ENCODE data around the gene PDLIM3. TPM values are rescaled to one million over a fixed set of nuclear protein-coding genes. Genes with fewer than 3 reads are reported as not detected.

PDLIM3 gene
- total RNA-seq, 5 donors from 2014 or later (not counting 1 experiment from before 2014, with no cell fraction given) = 0.23 to 0.63 (median 0.63) TPM; not detected in 2

DNA sequence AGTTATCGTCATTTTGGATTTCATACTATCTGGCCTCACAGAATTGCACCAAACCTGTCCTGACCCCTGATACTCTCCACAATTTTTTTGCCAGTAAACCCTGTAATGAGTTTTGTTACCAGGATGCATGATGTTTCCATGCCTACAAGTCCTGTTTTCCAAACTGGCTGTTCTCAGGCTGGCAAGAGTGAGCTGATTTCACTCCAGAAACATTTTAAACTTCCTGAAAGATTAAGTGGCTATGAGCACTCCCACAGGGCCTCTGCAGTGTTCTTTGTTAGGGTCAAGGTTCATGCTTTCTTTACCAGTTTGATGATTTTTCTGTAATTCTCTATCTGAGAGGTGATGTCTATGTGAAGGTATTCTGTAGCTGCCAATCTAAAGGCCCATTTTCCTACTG lies 31.7 kb upstream of the PDLIM3 start:
- Mint-ChIP-seq H3K27ac (no peak overlapping the region), H3K9me3 (peaks cover 2 to 8% (median 3%) of the 10 kb centered on the region in 3 donors), H3K4me3 (no peak overlapping the region), H3K4me1 (no peaks in the 10 kb centered on the region), H3K36me3 (no peaks in the 10 kb centered on the region), H3K27me3 (peaks cover 1 to 17% of the 10 kb centered on the region in 2 donors)
- DNase-seq = no peak
- no peak overlapping the region for H3K27ac ChIP-seq (ENCODE audit: low read length)
- H3K36me3 ChIP-seq (ENCODE audit: control insufficient read depth in 2 of 2, extremely low read depth in 1 of 2, insufficient read depth in 1 of 2, low read length in 1 of 2) = no peaks in the 10 kb centered on the region
- H3K4me1 ChIP-seq (ENCODE audit: control insufficient read depth in 1 of 2, extremely low read depth in 1 of 2, insufficient read depth in 2 of 2, low read length in 2 of 2) = no peaks in the 10 kb centered on the region
- peaks cover 0 to 7% of the 10 kb centered on the region in 2 experiments for H3K27me3 ChIP-seq (replicated peaks in 1 of 2; ENCODE audit: control insufficient read depth in 2 of 2, extremely low read depth in 1 of 2, insufficient read depth in 2 of 2, low read length in 1 of 2)
- no peak overlapping the region for H3K4me3 ChIP-seq (ENCODE audit: control insufficient read depth in 1 of 2, extremely low read depth in 1 of 2, low read length in 1 of 2)
- WGBS (ENCODE audit: insufficient coverage) = no CpG with 5 or more reads among the region's 1 CpG
- CTCF ChIA-PET = no interaction called here
- no peak for ATAC-seq (replicated peaks in 1 of 4)
- H3K9me3 ChIP-seq = no peaks in the 10 kb centered on the region
- POLR2A ChIA-PET = no interaction called here

DNA sequence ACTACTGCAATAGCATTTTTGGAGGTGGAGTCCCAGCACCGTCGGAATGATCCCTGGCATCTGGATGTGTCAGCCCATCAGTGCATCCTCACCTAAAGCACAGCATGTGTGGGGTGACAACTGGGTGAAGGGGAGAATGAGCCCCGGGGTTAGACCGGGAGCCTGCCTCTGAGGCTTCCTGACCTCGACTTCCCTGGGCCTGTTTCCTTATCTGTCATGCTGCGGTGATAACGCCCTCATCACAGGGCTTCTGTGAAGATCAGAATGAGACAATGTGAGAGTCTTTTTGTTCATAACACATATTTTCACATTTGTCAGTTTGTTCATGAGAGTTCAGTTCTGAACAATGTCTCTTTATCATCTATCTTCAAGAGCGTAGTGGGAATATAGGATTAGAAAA lies 31.1 kb upstream of the PDLIM3 start:
- WGBS (ENCODE audit: insufficient coverage) = no CpG with 5 or more reads among the region's 8 CpGs
- ATAC-seq (replicated peaks in 1 of 4) = no peak
- no peaks in the 10 kb centered on the region for H3K9me3 ChIP-seq
- no peak overlapping the region for H3K27ac Mint-ChIP-seq
- peaks cover 6 to 18% of the 10 kb centered on the region in 2 donors for H3K27me3 Mint-ChIP-seq
- H3K36me3 ChIP-seq (ENCODE audit: control insufficient read depth in 2 of 2, extremely low read depth in 1 of 2, insufficient read depth in 1 of 2, low read length in 1 of 2) = no peaks in the 10 kb centered on the region
- H3K4me3 ChIP-seq (ENCODE audit: control insufficient read depth in 1 of 2, extremely low read depth in 1 of 2, low read length in 1 of 2) = no peak overlapping the region
- peaks cover 0 to 9% of the 10 kb centered on the region in 2 experiments for H3K27me3 ChIP-seq (replicated peaks in 1 of 2; ENCODE audit: control insufficient read depth in 2 of 2, extremely low read depth in 1 of 2, insufficient read depth in 2 of 2, low read length in 1 of 2)
- H3K27ac ChIP-seq (ENCODE audit: low read length) = no peak overlapping the region
- no peaks in the 10 kb centered on the region for H3K36me3 Mint-ChIP-seq
- H3K4me1 Mint-ChIP-seq = no peaks in the 10 kb centered on the region
- DNase-seq = no peak
- peaks cover 2 to 8% (median 3%) of the 10 kb centered on the region in 3 donors for H3K9me3 Mint-ChIP-seq
- ChIA-PET POLR2A (no interaction called here), CTCF (no interaction called here)
- no peak overlapping the region for H3K4me3 Mint-ChIP-seq
- no peaks in the 10 kb centered on the region for H3K4me1 ChIP-seq (ENCODE audit: control insufficient read depth in 1 of 2, extremely low read depth in 1 of 2, insufficient read depth in 2 of 2, low read length in 2 of 2)

DNA sequence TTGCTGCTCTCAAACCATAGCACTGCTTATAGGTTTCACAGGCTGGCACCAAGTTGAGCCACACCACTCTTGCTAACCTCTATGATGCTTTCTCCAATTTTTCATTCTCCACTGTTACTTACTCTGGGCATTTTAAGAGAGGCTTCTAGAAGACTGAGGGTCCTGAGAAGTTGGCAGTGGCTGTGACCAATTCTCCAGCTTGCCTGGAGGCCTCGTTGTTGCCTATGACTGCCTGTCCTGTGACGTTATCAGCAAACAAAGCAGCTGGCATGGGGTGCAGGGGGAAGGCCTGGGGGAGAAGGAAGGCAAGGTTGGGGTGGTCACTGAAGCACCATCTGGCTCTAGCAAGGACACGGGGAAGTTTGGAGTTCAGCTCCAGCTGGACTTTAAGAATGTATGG lies 30.4 kb upstream of the PDLIM3 start:
- peaks cover 6 to 18% of the 10 kb centered on the region in 2 donors for H3K27me3 Mint-ChIP-seq

DNA sequence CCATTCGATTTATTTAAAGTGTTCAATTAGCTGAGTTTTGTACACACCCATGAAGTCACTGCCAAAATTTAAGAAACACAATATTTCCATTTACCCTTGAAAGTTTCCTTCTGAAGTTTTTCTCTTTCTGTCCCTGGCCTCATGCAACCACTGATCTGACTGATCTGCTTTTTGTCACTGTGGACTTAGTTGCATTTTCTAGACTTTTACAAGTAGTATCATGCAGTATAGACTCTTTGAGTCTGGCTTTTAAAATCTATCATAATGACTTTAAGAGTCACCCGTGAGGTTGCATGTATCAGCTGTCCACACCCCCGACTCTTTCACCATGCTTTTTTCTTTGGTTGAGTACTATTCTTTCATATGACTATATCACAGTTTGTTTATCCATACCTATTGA lies 29.0 kb upstream of the PDLIM3 start:
- no peaks in the 10 kb centered on the region for H3K9me3 ChIP-seq
- H3K4me3 Mint-ChIP-seq = no peak overlapping the region
- no peaks in the 10 kb centered on the region for H3K36me3 ChIP-seq (ENCODE audit: control insufficient read depth in 2 of 2, extremely low read depth in 1 of 2, insufficient read depth in 1 of 2, low read length in 1 of 2)
- ChIA-PET POLR2A (no interaction called here), CTCF (no interaction called here)
- H3K4me3 ChIP-seq (ENCODE audit: control insufficient read depth in 1 of 2, extremely low read depth in 1 of 2, low read length in 1 of 2) = no peak overlapping the region
- no CpG with 5 or more reads among the region's 3 CpGs for WGBS (ENCODE audit: insufficient coverage)
- H3K27me3 ChIP-seq (replicated peaks in 1 of 2; ENCODE audit: control insufficient read depth in 2 of 2, extremely low read depth in 1 of 2, insufficient read depth in 2 of 2, low read length in 1 of 2) = peaks cover 0 to 9% of the 10 kb centered on the region in 2 experiments
- H3K27me3 Mint-ChIP-seq = peaks cover 6 to 21% of the 10 kb centered on the region in 2 donors
- ATAC-seq (replicated peaks in 1 of 4) = no peak
- peaks cover 2 to 8% (median 3%) of the 10 kb centered on the region in 3 donors for H3K9me3 Mint-ChIP-seq
- no peaks in the 10 kb centered on the region for H3K36me3 Mint-ChIP-seq
- no peak overlapping the region for H3K27ac Mint-ChIP-seq
- H3K4me1 Mint-ChIP-seq = no peaks in the 10 kb centered on the region
- no peaks in the 10 kb centered on the region for H3K4me1 ChIP-seq (ENCODE audit: control insufficient read depth in 1 of 2, extremely low read depth in 1 of 2, insufficient read depth in 2 of 2, low read length in 2 of 2)
- DNase-seq = no peak
- no peak overlapping the region for H3K27ac ChIP-seq (ENCODE audit: low read length)

More for the DNA sequence above, 30.4 kb upstream of the PDLIM3 start:
- Histone ChIP-seq H3K4me3 (ENCODE audit: control insufficient read depth in 1 of 2, extremely low read depth in 1 of 2, low read length in 1 of 2) (no peak overlapping the region), H3K4me1 (ENCODE audit: control insufficient read depth in 1 of 2, extremely low read depth in 1 of 2, insufficient read depth in 2 of 2, low read length in 2 of 2) (no peaks in the 10 kb centered on the region), H3K9me3 (no peaks in the 10 kb centered on the region), H3K27me3 (replicated peaks in 1 of 2; ENCODE audit: control insufficient read depth in 2 of 2, extremely low read depth in 1 of 2, insufficient read depth in 2 of 2, low read length in 1 of 2) (peaks cover 0 to 9% of the 10 kb centered on the region in 2 experiments), H3K36me3 (ENCODE audit: control insufficient read depth in 2 of 2, extremely low read depth in 1 of 2, insufficient read depth in 1 of 2, low read length in 1 of 2) (no peaks in the 10 kb centered on the region), H3K27ac (ENCODE audit: low read length) (no peak overlapping the region)
- 74% methylated on average over 3 of the region's 3 CpGs for WGBS (ENCODE audit: insufficient coverage)
- Mint-ChIP-seq H3K27ac (no peak overlapping the region), H3K4me3 (no peak overlapping the region), H3K36me3 (no peaks in the 10 kb centered on the region), H3K9me3 (peaks cover 2 to 8% (median 3%) of the 10 kb centered on the region in 3 donors), H3K4me1 (no peaks in the 10 kb centered on the region)
- ATAC-seq (replicated peaks in 1 of 4) = no peak
- no peak for DNase-seq
- ChIA-PET CTCF (interaction anchor here in 1 of 2 donors (0.5 kb wide), 1 partner anchor 158 kb away, joined by 3 read pairs; no protein-coding TSS in a partner anchor), POLR2A (no interaction called here)

DNA sequence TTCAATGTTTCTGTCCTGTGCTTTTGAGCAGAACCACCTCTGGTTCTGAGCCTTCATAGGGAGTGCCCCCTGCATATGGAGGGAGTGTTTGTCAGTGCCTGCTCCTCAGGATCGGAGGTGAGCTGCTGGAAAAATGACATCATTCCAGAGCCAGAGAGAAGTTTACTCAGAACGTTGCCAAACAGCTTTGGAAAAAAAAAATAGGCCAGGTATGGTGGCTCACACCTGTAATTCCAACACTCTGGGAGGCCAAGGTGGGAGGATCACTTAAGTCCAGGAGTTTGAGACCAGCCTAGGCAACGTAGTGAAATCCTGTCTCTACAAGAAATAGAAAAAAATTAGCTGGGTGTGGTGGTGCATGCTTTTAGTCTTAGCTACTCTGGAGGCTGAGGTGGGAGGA lies 27.2 kb upstream of the PDLIM3 start:
- Mint-ChIP-seq H3K27me3 (peaks cover 23 to 33% of the 10 kb centered on the region in 2 donors), H3K4me3 (no peak overlapping the region), H3K27ac (no peak overlapping the region), H3K4me1 (no peaks in the 10 kb centered on the region), H3K9me3 (peaks cover 2 to 8% (median 3%) of the 10 kb centered on the region in 3 donors), H3K36me3 (no peaks in the 10 kb centered on the region)
- DNase-seq (no peak), ATAC-seq (replicated peaks in 1 of 4) (no peak)
- Histone ChIP-seq H3K36me3 (ENCODE audit: control insufficient read depth in 2 of 2, extremely low read depth in 1 of 2, insufficient read depth in 1 of 2, low read length in 1 of 2) (no peaks in the 10 kb centered on the region), H3K9me3 (no peaks in the 10 kb centered on the region), H3K4me1 (ENCODE audit: control insufficient read depth in 1 of 2, extremely low read depth in 1 of 2, insufficient read depth in 2 of 2, low read length in 2 of 2) (no peaks in the 10 kb centered on the region), H3K27ac (ENCODE audit: low read length) (no peak overlapping the region), H3K27me3 (replicated peaks in 1 of 2; ENCODE audit: control insufficient read depth in 2 of 2, extremely low read depth in 1 of 2, insufficient read depth in 2 of 2, low read length in 1 of 2) (peaks cover 0 to 9% of the 10 kb centered on the region in 2 experiments), H3K4me3 (ENCODE audit: control insufficient read depth in 1 of 2, extremely low read depth in 1 of 2, low read length in 1 of 2) (no peak overlapping the region)
- ChIA-PET POLR2A (no interaction called here), CTCF (no interaction called here)
- WGBS (ENCODE audit: insufficient coverage) = 17% methylated on average over 1 of the region's 3 CpGs

DNA sequence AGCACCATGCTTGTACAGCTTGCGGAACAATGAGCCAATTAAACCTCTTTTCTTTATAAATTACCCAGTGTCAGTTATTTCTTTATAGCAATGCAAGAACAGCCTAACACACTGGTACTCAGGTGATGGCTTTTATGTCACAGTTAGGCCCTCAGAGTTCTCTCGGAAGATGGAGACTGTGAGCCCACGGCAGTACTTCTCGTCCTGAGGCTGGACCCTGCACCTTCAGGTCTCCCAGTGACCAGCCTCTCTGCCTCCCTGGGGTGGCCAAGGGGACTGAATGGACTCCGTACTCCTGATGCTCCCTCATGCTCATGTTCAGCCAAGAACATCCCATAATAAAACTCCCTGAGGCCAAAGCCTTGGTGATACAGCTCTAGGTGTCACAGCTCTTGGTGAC lies 25.0 kb upstream of the PDLIM3 start:
- Mint-ChIP-seq H3K27ac (no peak overlapping the region), H3K4me3 (no peak overlapping the region), H3K36me3 (no peaks in the 10 kb centered on the region), H3K9me3 (peaks cover 0 to 5% (median 2%) of the 10 kb centered on the region in 3 donors), H3K4me1 (no peaks in the 10 kb centered on the region), H3K27me3 (peaks cover 27 to 39% of the 10 kb centered on the region in 2 donors)
- ChIA-PET CTCF (no interaction called here), POLR2A (no interaction called here)
- DNase-seq (no peak), ATAC-seq (replicated peaks in 1 of 4) (no peak)
- H3K4me3 ChIP-seq (ENCODE audit: control insufficient read depth in 1 of 2, extremely low read depth in 1 of 2, low read length in 1 of 2) = no peak overlapping the region
- 89% methylated on average over 4 of the region's 5 CpGs for WGBS (ENCODE audit: insufficient coverage)
- H3K36me3 ChIP-seq (ENCODE audit: control insufficient read depth in 2 of 2, extremely low read depth in 1 of 2, insufficient read depth in 1 of 2, low read length in 1 of 2) = no peaks in the 10 kb centered on the region
- H3K9me3 ChIP-seq = no peaks in the 10 kb centered on the region
- no peaks in the 10 kb centered on the region for H3K4me1 ChIP-seq (ENCODE audit: control insufficient read depth in 1 of 2, extremely low read depth in 1 of 2, insufficient read depth in 2 of 2, low read length in 2 of 2)
- no peak overlapping the region for H3K27ac ChIP-seq (ENCODE audit: low read length)
- H3K27me3 ChIP-seq (replicated peaks in 1 of 2; ENCODE audit: control insufficient read depth in 2 of 2, extremely low read depth in 1 of 2, insufficient read depth in 2 of 2, low read length in 1 of 2) = peaks cover 0 to 9% of the 10 kb centered on the region in 2 experiments

DNA sequence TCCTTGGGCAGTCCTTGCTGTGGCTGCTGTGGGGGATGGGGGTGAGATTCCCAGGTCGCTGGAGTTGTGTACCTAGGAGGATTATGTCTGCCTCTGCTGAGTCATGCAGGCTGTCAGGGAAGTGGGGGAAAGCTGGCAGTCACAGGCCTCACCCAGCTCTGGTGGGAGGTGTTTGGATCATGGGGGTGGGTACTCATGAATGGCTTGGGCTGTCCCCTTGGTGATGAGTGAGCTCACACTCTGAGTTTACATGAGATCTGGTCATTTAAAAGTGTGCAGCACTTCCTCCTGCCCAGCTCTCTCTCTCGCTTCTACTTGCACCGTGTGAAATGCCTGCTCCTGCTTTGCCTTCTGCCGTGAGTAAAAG lies 24.6 kb upstream of the PDLIM3 start:
- Mint-ChIP-seq H3K27me3 (peaks cover 29 to 41% of the 10 kb centered on the region in 2 donors), H3K36me3 (no peaks in the 10 kb centered on the region), H3K9me3 (peaks cover 0 to 5% (median 2%) of the 10 kb centered on the region in 3 donors), H3K4me3 (no peak overlapping the region), H3K4me1 (no peaks in the 10 kb centered on the region), H3K27ac (no peak overlapping the region)
- no peaks in the 10 kb centered on the region for H3K36me3 ChIP-seq (ENCODE audit: control insufficient read depth in 2 of 2, extremely low read depth in 1 of 2, insufficient read depth in 1 of 2, low read length in 1 of 2)
- H3K9me3 ChIP-seq = no peaks in the 10 kb centered on the region
- H3K27ac ChIP-seq (ENCODE audit: low read length) = no peak overlapping the region
- ChIA-PET CTCF (no interaction called here), POLR2A (no interaction called here)
- WGBS (ENCODE audit: insufficient coverage) = 72% methylated on average over 4 of the region's 4 CpGs
- peaks cover under 1 to 9% of the 10 kb centered on the region in 2 experiments for H3K27me3 ChIP-seq (replicated peaks in 1 of 2; ENCODE audit: control insufficient read depth in 2 of 2, extremely low read depth in 1 of 2, insufficient read depth in 2 of 2, low read length in 1 of 2)
- ATAC-seq (replicated peaks in 1 of 4) (no peak), DNase-seq (no peak)
- no peaks in the 10 kb centered on the region for H3K4me1 ChIP-seq (ENCODE audit: control insufficient read depth in 1 of 2, extremely low read depth in 1 of 2, insufficient read depth in 2 of 2, low read length in 2 of 2)
- H3K4me3 ChIP-seq (ENCODE audit: control insufficient read depth in 1 of 2, extremely low read depth in 1 of 2, low read length in 1 of 2) = no peak overlapping the region

All from T-cell (primary cell).